OCI-LY3 (cell line): ENCODE data around the gene GARIN3.

Experiments used
- H2AFZ ChIP-seq: fragments of 200-600, 300-600 bp; shearing (Covaris generic); 2 replicates; pipeline ENCODE4 v1.6.0; 2014; ENCODE audit warnings: antibody characterized with exemption, low read depth, low read length
- H3K27ac ChIP-seq: fragments of 200-600, 300-600 bp; sonication (generic); 2 replicates; pipeline ENCODE4 v1.5.1; 2014; ENCODE audit warnings: mild to moderate bottlenecking, low read length, moderate library complexity, mixed read lengths
- H3K27me3 ChIP-seq: fragments of 200-600, 300-600 bp; sonication (generic); 2 replicates; pipeline ENCODE4 v1.6.1; 2014; ENCODE audit warnings: low read depth, low read length, mixed read lengths
- H3K36me3 ChIP-seq: fragments of 200-600, 300-600 bp; sonication (generic); replicated peaks from 2 replicates; pipeline ENCODE3; 2014; ENCODE audit warnings: low read depth, low read length, mixed read lengths
- H3K4me1 ChIP-seq: fragments of 300-600, 200-600 bp; sonication (generic); 2 replicates; pipeline ENCODE4 v1.6.1; 2014; ENCODE audit warnings: low read length, mixed read lengths
- H3K4me2 ChIP-seq: fragments of 200-600, 300-600 bp; sonication (generic); 2 replicates; pipeline ENCODE4 v1.6.1; 2014; ENCODE audit warnings: low read length, mixed read lengths
- H3K4me3 ChIP-seq: fragments of 300-600, 200-600 bp; sonication (generic); 2 replicates; pipeline ENCODE4 v1.5.1; 2014; ENCODE audit warnings: antibody characterized with exemption, mild to moderate bottlenecking, low read length, moderate library complexity
- H3K79me2 ChIP-seq: fragments of 300-600, 200-600 bp; shearing (Covaris generic); 2 replicates; pipeline ENCODE4 v1.6.1; 2014; ENCODE audit warnings: mild to moderate bottlenecking, low read length, mixed read lengths
- H3K9ac ChIP-seq: fragments of 300-600, 200-600 bp; shearing (Covaris generic); 2 replicates; pipeline ENCODE4 v1.6.0; 2014; ENCODE audit warnings: mild to moderate bottlenecking, low read length, moderate library complexity
- H3K9me3 ChIP-seq: fragments of 200-600, 300-600 bp; shearing (Covaris generic); 2 replicates; pipeline ENCODE4 v1.6.1; 2014; ENCODE audit warnings: low read length, mixed read lengths; ENCODE audit not compliant: insufficient read depth
- H4K20me1 ChIP-seq: fragments of 200-600, 300-600 bp; sonication (generic); 2 replicates; pipeline ENCODE4 v1.6.1; 2016; ENCODE audit warnings: low read length, mixed read lengths; ENCODE audit not compliant: insufficient read depth
- CTCF ChIP-seq: fragments of 200-600, 300-600 bp; sonication (generic); IDR thresholded peaks from 2 replicates; pipeline ENCODE4 v1.5.1; 2014; ENCODE audit warnings: antibody characterized with exemption, low read length, low read depth
- EZH2phosphoT487 ChIP-seq: fragments of 200-600 bp; shearing (Covaris generic); IDR thresholded peaks from 2 replicates; pipeline ENCODE4 v1.6.1; 2018; ENCODE audit warnings: antibody characterized with exemption, mixed run types, low read depth

GARIN3 gene

DNA sequence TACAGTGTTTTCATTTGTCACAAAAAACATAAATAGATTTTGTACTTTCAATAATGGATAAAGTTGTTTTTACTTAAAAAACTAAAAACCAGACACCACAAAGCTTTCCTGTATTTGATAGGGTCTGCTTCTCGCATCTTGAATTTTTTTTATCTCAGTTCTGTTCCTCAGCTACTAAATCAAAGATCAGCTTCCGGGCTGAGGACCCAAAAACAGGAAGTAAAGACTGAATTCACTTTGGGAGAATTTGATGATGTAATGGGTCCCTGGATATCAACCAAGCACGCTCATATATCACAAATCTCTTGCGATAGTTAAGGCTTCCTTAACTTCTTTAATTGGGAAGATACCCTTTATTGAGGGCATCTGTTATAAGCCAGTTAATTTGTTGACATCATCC lies 38.7 kb upstream of the GARIN3 start:
- no peak overlapping the region for H3K27ac ChIP-seq
- no peak overlapping the region for H2AFZ ChIP-seq
- no peaks in the 10 kb centered on the region for H3K27me3 ChIP-seq
- H3K4me1 ChIP-seq = no peaks in the 10 kb centered on the region
- no peak overlapping the region for H3K4me2 ChIP-seq
- H3K36me3 ChIP-seq = no peaks in the 10 kb centered on the region
- no peaks in the 10 kb centered on the region for H3K79me2 ChIP-seq
- H3K4me3 ChIP-seq = no peak overlapping the region
- TF ChIP-seq CTCF (no peak), EZH2phosphoT487 (no peak)
- no peaks in the 10 kb centered on the region for H3K9me3 ChIP-seq
- no peaks in the 10 kb centered on the region for H4K20me1 ChIP-seq
- no peak overlapping the region for H3K9ac ChIP-seq

GRCh38 chr5:157203417-157203816 lies 37.4 kb upstream of the GARIN3 start:
- Histone ChIP-seq H3K4me3 (no peak overlapping the region), H3K9ac (no peak overlapping the region)

GRCh38 chr5:157201857-157202256 lies 35.8 kb upstream of the GARIN3 start:
- no peaks in the 10 kb centered on the region for H3K4me1 ChIP-seq
- H3K36me3 ChIP-seq = no peaks in the 10 kb centered on the region
- H3K27me3 ChIP-seq = no peaks in the 10 kb centered on the region
- no peak for TF ChIP-seq CTCF
- no peak for TF ChIP-seq EZH2phosphoT487
- no peak overlapping the region for H3K27ac ChIP-seq
- H3K9ac ChIP-seq = no peak overlapping the region
- H3K4me2 ChIP-seq = no peak overlapping the region
- H4K20me1 ChIP-seq = no peaks in the 10 kb centered on the region
- no peaks in the 10 kb centered on the region for H3K9me3 ChIP-seq
- no peaks in the 10 kb centered on the region for H3K79me2 ChIP-seq
- H2AFZ ChIP-seq = no peak overlapping the region
- no peak overlapping the region for H3K4me3 ChIP-seq

More at GRCh38 chr5:157203417-157203816, 37.4 kb upstream of the GARIN3 start:
- no peaks in the 10 kb centered on the region for H4K20me1 ChIP-seq
- TF ChIP-seq CTCF = no peak
- TF ChIP-seq EZH2phosphoT487 = no peak
- no peaks in the 10 kb centered on the region for H3K36me3 ChIP-seq
- no peaks in the 10 kb centered on the region for H3K9me3 ChIP-seq
- H3K4me1 ChIP-seq = no peaks in the 10 kb centered on the region
- H2AFZ ChIP-seq = no peak overlapping the region
- H3K27ac ChIP-seq = no peak overlapping the region
- H3K27me3 ChIP-seq = no peaks in the 10 kb centered on the region
- no peak overlapping the region for H3K4me2 ChIP-seq
- H3K79me2 ChIP-seq = no peaks in the 10 kb centered on the region

DNA sequence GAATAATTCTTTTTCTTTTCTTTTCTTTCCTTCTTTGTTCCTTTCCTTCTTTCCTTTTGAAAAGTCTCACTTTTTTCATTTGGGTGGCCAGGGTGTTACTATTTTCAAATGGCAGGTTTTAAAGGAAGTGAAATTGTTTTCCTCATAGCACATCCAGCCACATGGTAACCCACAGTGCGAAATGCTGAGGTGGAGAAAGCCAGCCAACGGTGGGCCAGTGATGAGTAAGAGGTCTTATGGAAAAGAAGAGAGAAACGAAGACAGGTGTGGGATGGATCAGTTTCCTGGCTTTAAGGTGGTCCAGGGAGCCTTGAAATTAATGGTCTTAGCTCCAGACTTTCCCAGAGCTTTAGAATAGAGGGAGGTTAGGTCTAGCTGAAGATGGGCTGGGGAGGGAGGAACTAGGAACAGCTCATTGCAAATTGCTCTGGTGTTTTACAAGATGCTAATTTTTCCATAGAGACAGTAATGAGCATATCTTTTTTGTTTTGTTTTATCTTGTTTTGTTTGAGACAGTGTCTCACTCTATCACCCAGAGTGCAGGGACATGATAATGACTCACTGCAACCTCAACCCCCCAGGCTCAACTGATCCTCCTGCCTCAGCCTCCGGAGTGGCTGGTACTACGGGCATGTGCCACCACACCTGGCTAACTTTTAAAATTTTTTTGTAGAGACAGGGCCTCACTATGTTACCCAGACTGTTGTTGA lies 32.4 kb upstream of the GARIN3 start:
- no peaks in the 10 kb centered on the region for H3K36me3 ChIP-seq
- no peaks in the 10 kb centered on the region for H3K79me2 ChIP-seq
- H3K4me2 ChIP-seq = no peak overlapping the region
- no peak overlapping the region for H3K27ac ChIP-seq
- H2AFZ ChIP-seq = no peak overlapping the region
- no peaks in the 10 kb centered on the region for H3K9me3 ChIP-seq
- no peaks in the 10 kb centered on the region for H3K4me1 ChIP-seq
- no peak overlapping the region for H3K9ac ChIP-seq
- no peak overlapping the region for H3K4me3 ChIP-seq
- no peak for TF ChIP-seq EZH2phosphoT487
- no peak for TF ChIP-seq CTCF
- no peaks in the 10 kb centered on the region for H3K27me3 ChIP-seq
- no peaks in the 10 kb centered on the region for H4K20me1 ChIP-seq
